Vagina (tissue), 2 donors: ENCODE results near the gene CTNNA3.

ENCODE experiments used
- CTCF ChIP-seq, 3 experiments: fragments of 450-650 bp in 2 of 3; fragments of 200-600 bp in 1 of 3; sonication (generic) in 1 of 3; IDR thresholded peaks; one replicate each; pipeline ENCODE4 v1.5.1; 2017 to 2019; ENCODE audit warnings: antibody characterized with exemption in 3 of 3, mild to moderate bottlenecking in 2 of 3, moderate library complexity in 2 of 3
- POLR2A ChIP-seq, 2 donors: fragments of 450-650 bp; IDR thresholded peaks; one replicate each; pipeline ENCODE4 v1.6.1; 2017; ENCODE audit warnings: antibody characterized with exemption in 2 of 2, mild to moderate bottlenecking in 2 of 2, moderate library complexity in 2 of 2
- POLR2AphosphoS5 ChIP-seq, 2 donors: sonication (generic); formaldehyde crosslinking; IDR thresholded peaks; one replicate each; pipeline ENCODE4 v1.9.0; 2017; ENCODE audit warnings: antibody characterized with exemption in 2 of 2, mild to moderate bottlenecking in 2 of 2, low read depth in 1 of 2; ENCODE audit not compliant: insufficient read depth in 1 of 2

GRCh38 chr10:66144016-66144415 lies 1552.0 kb downstream of the CTNNA3 start:
- TF ChIP-seq CTCF (IDR thresholded peaks at IDR 0.05) (no peak), POLR2A (IDR thresholded peaks at IDR 0.05) (no peak), POLR2AphosphoS5 (IDR thresholded peaks at IDR 0.05; ENCODE audit: insufficient read depth in 1 of 2, low read depth in 1 of 2) (no peak)
